GM18861 (cell line): ENCODE measurements around the gene LRCH1.

Experiments used
- ATAC-seq: cut with Tn5 transposase; IDR thresholded peaks from one replicate; pipeline ENCODE4 v1.9.1; 2021; ENCODE audit not compliant: unreplicated experiment

LRCH1 gene

GRCh38 chr13:46612267-46612666 lies 59.3 kb downstream of the LRCH1 start:
- ATAC-seq = no peak

- ATAC-seq = no peak
Measured at GRCh38 chr13:46613409-46614049, 60.6 kb downstream of the LRCH1 start.

- no peak for ATAC-seq
Measured at GRCh38 chr13:46614582-46614981, 61.6 kb downstream of the LRCH1 start.

- ATAC-seq = no peak
Measured at GRCh38 chr13:46615888-46616531, 63.0 kb downstream of the LRCH1 start.

- no peak for ATAC-seq
Measured at GRCh38 chr13:46617229-46617721, 64.3 kb downstream of the LRCH1 start.

- ATAC-seq = no peak
Measured at GRCh38 chr13:46617885-46618284, 64.9 kb downstream of the LRCH1 start.

GRCh38 chr13:46618694-46619254 lies 65.8 kb downstream of the LRCH1 start:
- ATAC-seq = no peak

GRCh38 chr13:46620029-46620428 lies 67.1 kb downstream of the LRCH1 start:
- no peak for ATAC-seq

- no peak for ATAC-seq
Measured at GRCh38 chr13:46620471-46620870, 67.5 kb downstream of the LRCH1 start.

- ATAC-seq = no peak
Measured at GRCh38 chr13:46621133-46621532, 68.2 kb downstream of the LRCH1 start.

- ATAC-seq = peak; percentile 24
Measured at GRCh38 chr13:46621792-46622629, 69.0 kb downstream of the LRCH1 start.

GRCh38 chr13:46622630-46623256 lies 69.8 kb downstream of the LRCH1 start:
- no peak for ATAC-seq

- ATAC-seq = no peak
Measured at GRCh38 chr13:46624353-46624752, 71.4 kb downstream of the LRCH1 start.

GRCh38 chr13:46624821-46625220 lies 71.9 kb downstream of the LRCH1 start:
- ATAC-seq = no peak

- no peak for ATAC-seq
Measured at GRCh38 chr13:46627462-46627861, 74.5 kb downstream of the LRCH1 start.

GRCh38 chr13:46628622-46629365 lies 75.8 kb downstream of the LRCH1 start:
- ATAC-seq = no peak

GRCh38 chr13:46629811-46630413 lies 76.9 kb downstream of the LRCH1 start:
- ATAC-seq = no peak

- no peak for ATAC-seq
Measured at GRCh38 chr13:46630431-46631178, 77.6 kb downstream of the LRCH1 start.

GRCh38 chr13:46631179-46631542 lies 78.2 kb downstream of the LRCH1 start:
- no peak for ATAC-seq
